HG03175 (cell line): ENCODE results near the gene IFFO2.

ENCODE experiments used
- ATAC-seq: cut with Tn5 transposase; IDR thresholded peaks from one replicate; pipeline ENCODE4 v1.9.1; 2021; ENCODE audit warnings: mild to moderate bottlenecking, moderate library complexity; ENCODE audit not compliant: unreplicated experiment

Gene IFFO2

GRCh38 chr1:18951818-18952391, 4.6 kb downstream of the IFFO2 start:
- ATAC-seq: peak; percentile 44

- ATAC-seq: no peak
These were observed 5.1 kb downstream of the IFFO2 start for GRCh38 chr1:18951416-18951815.

- no peak for ATAC-seq
These were observed 6.0 kb downstream of the IFFO2 start for GRCh38 chr1:18950401-18951026.

GRCh38 chr1:18949686-18950400, 6.6 kb downstream of the IFFO2 start:
- no peak for ATAC-seq

GRCh38 chr1:18948913-18949685, 7.4 kb downstream of the IFFO2 start:
- ATAC-seq: no peak

GRCh38 chr1:18948048-18948912, 8.2 kb downstream of the IFFO2 start:
- ATAC-seq: no peak

GRCh38 chr1:18947570-18947969, 8.9 kb downstream of the IFFO2 start:
- no peak for ATAC-seq

GRCh38 chr1:18946550-18947381, 9.7 kb downstream of the IFFO2 start:
- no peak for ATAC-seq

GRCh38 chr1:18945401-18945849, 11.1 kb downstream of the IFFO2 start:
- ATAC-seq: no peak

- no peak for ATAC-seq
These were observed 11.7 kb downstream of the IFFO2 start for GRCh38 chr1:18944810-18945209.

- no peak for ATAC-seq
These were observed 12.4 kb downstream of the IFFO2 start for GRCh38 chr1:18943914-18944572.

- ATAC-seq: no peak
These were observed 13.3 kb downstream of the IFFO2 start for GRCh38 chr1:18943162-18943561.

- ATAC-seq: no peak
These were observed 14.1 kb downstream of the IFFO2 start for GRCh38 chr1:18942340-18942739.

- no peak for ATAC-seq
These were observed 15.0 kb downstream of the IFFO2 start for GRCh38 chr1:18941221-18942141.

- ATAC-seq: no peak
These were observed 16.0 kb downstream of the IFFO2 start for GRCh38 chr1:18940303-18941020.

- no peak for ATAC-seq
These were observed 16.8 kb downstream of the IFFO2 start for GRCh38 chr1:18939398-18940302.
